NCI-H146 (cell line): ENCODE results near the gene AP3D1.

ENCODE experiments used
- DNase-seq: peaks from one replicate; lab custom pipeline; 2025; lab: John Stamatoyannopoulos, UW

The AP3D1 gene

DNA sequence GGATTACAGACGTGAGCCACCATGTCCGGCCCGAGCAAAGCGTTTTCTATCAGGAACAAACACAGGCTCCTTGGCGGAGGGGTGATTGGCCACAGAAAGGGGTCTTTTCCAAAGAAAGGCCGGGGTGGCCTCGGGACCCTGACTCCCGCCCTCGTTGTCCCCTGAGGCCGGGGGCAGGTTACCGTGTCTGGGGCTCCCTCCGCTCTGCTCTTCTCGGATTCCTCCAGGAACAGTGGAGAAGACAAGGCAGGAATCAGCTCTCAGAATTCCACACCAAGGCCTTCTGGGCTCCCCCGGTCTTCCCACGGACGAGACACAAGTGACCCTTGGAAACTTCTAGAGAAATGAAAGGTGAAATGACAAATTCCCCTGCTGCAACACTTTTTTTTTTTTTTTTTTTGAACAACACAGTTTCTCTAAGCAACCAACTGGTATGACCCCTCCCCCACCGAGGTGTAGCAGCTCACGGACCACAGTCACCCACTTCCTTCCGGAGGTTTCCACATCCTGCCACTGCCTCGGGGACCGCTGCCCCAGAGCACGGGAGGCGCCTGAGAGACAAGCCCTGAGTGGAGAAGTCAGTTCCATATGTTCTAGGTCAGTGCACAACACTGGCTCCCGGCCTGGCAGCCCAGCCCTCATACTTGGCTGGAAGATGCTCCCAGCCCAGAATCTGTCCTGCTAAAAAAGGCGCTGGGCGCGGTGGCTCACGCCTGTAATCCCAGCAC is 66.2 kb downstream of the AP3D1 start:
- no peak for DNase-seq

DNA sequence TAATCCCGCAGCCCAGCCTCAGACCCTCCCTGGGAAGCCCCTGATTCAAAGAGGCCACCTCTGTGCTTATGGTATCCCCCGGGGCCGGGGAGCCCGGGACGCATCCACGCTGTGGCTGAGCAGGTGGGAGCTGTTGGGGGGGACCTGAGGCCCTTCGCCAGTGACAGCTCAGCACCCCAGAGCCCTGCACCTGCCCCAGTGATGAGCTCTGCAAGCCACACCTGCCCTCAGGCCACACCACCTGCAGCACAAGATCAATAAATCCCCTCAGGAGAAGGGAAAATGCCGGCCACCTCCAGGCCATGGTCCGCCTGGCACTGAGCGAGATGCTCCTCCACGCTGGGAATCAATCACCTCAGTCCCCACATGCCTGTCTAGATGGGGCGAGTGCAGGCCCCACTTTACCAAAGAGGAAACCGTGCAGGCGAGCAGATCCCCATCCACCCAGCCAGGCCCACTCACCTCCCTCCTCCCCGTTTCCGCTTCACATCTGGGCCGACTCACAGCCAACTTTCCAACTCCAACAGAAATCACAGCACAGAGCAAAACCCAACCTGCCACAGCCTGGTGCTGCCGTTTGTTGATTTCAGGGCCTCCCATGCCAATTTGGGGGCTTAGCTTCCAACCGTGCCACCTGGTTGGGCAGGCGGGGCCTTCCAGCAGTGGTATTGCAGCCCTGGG is 68.1 kb downstream of the AP3D1 start:
- DNase-seq, result peak; percentile 91

DNA sequence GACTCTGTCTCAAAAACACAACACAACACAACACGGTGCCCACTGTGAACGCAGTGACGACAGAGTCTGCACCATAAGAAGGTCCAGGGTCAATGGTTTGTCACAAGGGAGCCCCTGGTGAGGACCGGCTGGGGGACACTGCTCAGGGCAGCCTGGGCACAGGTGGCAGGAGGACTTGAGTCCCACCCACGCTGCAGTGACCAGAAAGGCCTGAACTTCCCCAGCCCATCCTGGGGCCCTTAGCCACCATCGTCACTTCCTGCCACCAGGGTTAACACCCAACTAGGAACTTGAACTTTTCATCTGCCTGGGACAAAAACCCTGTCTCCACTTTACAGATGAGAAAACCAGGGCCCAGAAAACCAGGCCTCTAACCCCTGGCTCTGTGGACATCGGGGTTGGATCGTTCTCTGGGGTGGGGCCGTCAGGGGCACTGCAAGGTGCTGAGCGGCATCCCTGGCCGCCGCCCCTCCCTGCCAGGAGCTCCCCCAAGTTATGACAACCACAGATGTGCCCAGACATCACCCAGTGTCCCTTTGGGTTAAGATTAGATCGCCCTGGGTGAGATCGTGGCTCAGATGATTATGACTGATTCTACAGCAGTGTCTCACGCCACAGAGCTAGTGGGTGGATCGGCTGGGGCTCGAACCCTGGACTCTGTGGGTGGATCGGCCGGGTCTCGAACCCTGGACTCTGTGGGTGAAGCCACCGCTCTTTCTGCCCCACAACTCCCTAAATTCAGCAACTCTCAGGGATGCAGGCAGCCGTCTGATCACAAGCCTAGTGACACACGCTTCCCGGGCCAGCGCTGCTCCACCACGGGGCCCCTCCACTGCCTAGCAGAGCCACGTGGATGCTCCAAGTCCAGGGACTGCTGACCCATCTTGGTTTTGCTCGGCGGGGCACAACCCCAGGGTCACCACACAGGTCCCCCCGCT is 69.2 kb downstream of the AP3D1 start:
- no peak for DNase-seq

DNA sequence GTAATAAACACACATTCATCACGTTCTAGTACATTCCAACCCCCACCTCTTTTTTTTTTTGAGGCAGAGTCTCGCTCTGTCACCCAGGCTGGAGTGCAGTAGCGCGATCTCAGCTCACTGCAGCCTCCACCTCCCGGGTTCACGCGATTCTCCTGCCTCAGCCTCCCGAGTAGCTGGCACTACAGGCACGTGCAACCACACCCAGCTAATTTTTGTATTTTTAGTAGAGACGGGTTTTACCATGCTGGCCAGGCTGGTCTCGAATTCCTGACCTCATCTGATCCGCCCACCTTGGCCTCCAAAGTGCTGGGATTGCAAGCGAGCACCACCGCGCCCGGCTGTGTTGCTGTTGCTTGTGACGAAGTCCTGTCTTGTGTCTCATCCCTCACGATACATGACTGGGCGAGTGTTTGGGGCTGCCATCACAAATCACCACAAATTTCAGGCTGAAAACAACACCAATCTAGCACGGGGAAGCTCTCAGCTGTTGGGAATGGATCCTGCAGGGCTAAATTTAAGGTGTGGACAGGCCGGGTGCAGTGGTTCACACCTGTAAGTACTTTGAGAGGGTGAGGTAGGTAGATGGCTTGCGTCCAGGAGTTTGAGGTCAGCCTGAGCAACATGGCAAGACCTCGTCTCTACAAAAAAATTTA is 70.9 kb downstream of the AP3D1 start:
- DNase-seq, result no peak

DNA sequence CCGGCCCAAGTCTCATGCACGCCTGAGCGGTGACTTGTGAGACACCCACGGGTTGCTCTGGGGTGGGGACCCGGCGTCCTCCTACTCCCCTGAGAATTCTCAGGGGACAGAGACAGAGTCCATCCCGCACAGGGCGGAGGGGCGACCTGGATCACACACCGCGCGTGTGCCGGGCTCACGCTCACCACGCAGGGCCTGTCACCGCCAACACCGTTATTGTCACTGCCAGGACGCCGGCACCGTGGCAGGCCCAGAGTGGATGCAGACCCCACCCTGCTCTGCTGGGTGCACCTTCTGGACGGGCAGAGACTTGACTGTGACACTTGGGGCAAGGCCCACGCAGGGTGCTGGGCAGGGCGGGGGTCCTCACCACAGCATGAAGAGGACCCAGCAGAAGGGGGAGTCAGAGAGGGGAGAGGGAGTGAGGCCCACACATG is 71.5 kb downstream of the AP3D1 start:
- DNase-seq, result no peak

DNA sequence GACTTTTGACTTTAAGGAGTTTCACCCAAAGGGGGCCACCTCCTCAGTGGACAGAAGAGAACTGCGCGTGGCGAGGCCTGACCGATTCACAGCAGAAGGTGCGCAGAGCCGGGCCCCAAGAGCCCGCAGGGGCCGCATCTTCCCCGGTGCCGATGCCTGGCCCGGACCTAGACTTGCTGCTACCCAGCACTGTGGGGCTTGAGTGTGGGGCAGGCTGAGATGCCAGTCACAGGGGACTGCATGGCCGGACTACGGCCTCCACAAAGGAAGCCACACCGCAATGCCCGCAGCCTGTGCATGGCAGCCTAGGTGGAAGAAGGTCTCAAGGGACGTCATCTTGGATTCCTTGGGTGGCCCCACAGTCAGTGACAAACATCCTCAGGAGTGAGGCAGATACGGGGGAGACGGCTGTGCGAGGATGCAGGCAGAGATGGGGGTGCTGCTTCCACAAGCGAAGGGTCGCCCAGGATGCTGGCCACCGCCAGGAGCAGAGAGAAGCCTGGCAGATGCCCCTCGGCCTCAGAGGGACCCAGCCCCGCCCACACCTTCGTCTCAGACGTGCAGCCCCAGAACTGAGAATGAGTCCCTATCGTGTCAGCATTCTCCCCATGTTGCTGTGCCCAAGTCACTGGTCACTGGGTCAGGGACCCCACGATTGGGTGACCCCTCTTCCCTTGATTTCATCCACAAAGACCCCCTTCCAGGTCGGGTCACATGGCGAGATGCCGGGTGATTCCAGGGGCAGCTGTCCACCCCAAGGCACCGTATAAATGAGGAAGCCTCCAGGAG is 72.1 kb downstream of the AP3D1 start:
- no peak for DNase-seq

DNA sequence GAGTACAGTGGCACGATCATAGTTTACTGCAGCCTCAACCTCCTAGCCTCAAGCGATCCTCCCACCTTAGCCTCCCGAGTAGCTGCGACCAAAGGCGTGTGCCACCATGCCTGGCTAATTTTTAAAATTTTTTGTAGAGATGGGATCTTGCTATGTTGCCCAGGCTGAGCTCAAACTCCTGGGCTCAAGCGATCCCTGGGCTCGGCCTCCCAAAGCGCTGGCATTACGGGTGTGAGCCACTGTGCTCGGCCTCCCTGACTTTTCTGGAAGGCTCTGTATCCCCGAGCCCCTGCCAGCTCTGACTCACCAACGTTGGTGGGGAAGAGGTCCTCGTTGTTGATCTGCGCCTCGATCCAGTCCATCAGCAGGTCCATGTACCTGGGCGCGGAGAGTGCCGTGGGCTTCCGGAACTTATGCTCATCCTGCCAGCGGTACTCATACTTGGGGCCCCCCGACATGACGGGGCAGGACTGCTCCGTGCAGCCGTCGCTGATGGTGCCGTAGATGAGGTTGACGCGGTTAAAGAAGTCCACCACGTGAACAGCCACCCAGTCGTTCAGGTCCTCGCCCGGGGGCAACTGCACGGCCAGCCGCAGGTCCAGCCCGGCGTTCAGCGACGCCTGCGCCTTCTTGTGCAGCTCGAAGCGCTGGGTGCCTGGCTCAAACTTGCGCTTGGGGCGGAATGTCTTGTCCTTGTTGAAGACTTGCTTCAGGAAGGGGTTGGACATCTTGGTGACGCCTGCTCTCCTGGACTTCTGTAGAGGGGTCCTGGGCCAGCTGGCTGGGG is 73.3 kb downstream of the AP3D1 start:
- no peak for DNase-seq

DNA sequence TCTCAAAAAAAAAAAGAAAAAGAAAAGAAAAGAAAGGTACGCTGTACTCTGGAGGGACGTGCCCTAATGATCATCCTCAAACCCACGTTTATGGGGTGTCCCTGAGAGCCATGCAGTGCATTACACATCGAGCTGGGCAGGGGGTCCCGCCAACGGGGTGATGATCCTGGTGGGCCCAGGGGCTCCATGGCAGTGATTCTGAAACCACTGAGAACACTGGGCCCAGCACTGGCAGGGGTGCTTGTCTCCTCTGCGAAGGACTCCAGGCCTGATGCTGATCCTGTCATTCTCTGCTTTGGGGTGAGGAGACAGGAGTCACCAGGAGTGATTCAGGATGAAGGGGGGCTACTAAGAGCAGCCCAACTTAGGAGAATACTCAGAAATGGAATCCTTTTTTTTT is 74.0 kb downstream of the AP3D1 start:
- DNase-seq, result no peak

DNA sequence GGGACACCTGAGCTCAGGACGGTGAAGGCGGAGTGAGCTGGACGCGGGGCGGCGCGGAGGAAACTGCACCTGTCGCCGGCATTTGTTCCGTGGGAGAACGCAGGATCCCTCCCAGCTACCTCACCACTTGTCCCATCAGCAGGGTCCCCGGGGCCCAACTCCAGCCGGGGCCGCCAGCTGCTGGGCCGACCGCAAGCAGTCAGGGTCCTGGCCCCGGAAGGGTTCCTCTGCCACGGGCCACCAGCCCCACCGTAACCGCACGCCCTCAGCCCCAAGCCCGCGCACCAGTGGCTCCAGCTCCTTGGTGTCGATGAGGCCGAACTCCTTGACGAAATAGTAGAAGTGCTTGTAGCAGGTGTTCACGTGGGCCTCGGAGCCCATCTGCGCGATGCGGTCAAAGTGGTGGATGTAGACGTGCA is 74.8 kb downstream of the AP3D1 start:
- DNase-seq, result no peak

DNA sequence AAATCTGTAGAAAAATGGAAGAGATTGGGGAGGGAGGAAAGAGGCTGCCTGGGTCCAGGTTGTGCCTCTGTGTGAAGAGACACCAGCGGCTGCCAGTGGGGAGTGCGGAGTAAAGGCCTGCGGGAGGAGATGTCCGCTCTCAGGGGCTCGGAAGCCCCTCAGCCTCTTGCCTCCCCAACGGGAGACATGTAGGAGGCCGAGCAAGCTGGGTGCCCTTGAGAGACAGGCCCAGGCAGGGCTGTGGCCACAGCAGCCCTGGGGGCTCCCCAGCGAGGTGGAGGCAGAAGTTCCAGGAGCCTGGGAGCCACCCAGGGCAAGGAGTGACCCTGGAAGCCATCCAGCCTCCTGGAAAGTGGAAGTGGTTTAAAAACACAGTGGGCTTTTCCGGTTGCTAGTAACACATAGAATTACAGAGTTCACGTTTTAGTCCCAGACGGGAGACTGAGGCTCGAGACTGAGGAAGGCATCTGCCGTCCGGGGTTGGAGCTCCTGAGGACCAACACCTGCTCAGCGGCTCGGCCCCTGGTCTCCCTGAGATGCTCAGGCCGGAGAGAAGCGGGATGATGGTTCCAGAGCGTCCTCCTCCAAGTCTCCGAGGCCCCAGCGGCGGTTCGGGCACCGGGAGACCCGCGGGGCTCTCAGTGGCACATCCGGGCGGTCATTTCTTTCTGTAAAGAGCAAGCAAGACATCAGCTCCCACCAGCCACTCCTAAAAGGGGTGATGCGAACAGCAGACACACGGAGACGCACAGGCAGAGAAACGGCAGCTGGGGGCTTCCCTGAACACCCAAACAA is 78.4 kb downstream of the AP3D1 start:
- DNase-seq, result no peak

DNA sequence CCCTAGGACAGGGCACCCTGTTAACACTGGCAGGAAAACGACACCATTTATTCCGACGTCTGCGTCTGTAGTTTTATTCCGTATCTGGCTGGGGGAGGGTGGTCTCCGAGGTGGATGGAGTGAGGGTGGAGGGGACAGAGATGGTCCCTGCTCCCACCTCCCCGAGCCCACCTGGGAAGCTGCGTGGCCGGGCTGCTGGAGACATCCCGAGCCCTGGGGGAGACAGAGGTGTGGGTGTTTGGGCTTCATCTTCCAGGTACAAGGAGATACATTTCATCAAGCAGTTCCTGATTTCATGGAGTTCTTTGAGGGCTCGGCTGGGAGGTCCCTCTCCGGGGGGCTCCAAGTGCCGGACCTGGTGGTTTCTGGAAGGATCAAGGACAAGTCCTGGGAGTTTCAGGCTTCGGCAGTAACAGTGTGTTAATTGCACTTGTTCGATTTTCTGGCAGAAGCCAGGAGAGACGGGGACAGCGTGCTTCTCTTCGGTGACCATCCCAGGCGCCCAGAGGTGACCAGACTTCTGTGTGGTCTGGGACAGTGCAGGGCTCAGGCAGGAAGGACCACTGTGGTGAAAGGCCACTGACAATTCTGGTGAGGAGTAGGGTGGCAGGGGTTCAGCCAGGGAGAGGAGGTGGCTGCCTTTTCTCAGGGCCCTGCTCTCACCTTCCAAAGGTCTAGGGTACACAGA is 80.2 kb downstream of the AP3D1 start:
- DNase-seq, result no peak

DNA sequence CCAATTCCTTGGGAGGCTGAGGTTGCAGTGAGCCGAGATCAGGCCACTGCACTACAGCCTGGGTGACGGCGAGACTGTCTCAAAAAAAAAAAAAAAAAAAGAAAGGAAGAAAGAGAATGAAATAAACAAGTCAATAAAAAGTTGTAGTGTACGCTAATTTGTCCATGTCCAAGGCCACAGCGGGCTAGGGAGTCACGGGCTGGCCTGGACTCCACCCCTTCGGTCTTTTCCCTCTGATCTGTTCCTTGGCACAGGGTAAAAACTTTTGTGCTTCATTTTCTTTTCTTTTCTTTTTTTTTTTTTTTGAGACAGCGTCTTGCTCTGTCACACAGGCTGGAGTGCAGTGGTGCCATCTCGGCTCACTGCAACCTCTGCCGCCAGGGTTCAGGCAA is 80.9 kb downstream of the AP3D1 start:
- DNase-seq, result no peak

DNA sequence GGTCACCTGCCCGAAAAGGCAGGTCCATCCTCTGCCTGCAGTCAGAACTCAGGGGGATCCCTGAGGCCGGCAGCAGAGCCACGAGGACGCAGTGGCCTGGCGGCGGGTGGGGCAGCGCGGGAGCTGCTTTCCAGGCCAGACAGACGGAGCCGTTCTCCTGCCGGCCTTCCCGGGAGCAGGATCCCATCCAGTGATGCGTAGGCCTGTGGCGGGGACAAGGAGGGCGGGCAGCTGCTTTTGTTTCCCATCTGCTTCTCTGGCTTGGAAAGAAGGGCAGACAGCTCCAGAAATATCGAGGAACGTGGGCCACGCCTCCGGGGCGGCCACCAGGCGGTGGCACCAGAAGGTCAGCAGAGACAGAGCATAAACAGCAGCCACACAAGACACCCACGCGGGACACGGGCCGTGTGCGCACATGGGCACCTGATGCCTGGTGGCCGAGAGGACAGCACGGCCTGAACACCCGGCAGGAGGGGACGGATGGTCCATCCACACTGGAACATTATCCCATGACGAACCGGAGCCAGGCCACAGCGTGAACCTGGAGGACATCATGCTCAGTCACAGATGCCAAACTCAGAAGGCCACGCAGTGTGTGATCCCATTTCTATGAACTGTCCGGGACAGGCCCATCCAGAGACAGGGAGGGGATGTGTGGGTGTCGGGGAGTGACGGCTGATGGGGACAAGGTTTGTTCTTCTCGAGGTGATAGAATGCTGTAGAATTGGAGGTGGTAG is 86.4 kb downstream of the AP3D1 start:
- no peak for DNase-seq

DNA sequence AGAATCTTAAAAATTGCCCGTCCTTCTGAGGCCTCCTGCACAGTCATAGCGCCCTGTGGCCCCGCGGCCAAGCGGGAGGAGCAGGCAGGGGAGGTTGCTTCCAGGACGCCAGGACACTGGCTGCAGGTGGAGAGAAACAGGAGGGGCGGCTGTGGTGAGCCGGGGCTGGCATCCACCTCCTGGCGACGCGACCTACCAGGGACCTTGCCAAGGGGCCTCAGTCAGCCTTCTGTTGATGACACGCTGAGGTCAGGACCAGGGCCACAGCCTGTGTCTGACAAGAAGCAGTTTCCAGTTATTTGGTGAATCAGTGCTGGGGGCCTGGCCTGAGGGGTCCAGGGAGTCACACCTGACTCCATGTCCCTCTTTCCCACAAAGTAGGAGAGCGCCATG is 87.0 kb downstream of the AP3D1 start:
- DNase-seq, result no peak

DNA sequence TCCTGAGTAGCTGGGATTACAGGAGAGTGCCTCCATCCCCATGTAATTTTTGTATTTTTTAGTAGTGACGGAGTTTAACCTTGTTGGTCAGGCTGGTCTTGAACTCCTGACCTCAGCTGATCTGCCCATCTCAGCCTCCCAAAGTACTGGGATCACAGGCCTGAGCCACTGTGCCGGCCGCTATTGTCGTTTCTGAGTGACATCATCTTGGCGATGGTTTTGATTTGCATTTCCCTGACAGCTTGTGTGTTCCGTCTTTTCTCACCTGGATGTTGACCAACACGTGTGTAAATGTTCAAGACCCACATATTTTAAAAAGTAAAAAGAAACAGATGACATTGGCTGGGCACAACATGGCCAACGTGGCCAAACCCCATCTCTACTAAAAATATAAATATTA is 87.5 kb downstream of the AP3D1 start:
- no peak for DNase-seq

DNA sequence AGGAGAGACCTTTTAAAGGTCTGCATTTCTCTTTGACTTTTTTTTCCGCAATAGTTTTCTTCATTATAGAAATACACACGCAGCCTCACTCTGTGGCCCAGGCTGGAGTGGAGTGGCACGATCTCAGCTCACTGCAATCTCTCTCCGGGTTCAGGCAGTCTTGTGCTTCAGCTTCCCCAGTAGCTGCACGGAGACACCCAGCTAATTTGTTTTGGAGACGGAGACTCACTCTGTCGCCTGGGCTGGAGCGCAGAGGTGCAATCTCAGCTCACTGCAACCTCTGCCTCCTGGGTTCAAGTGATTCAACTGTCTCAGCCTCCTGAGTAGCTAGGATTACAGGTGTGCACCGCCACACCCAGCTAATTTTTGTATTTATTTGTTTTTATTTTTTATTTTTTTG is 88.6 kb downstream of the AP3D1 start:
- no peak for DNase-seq

DNA sequence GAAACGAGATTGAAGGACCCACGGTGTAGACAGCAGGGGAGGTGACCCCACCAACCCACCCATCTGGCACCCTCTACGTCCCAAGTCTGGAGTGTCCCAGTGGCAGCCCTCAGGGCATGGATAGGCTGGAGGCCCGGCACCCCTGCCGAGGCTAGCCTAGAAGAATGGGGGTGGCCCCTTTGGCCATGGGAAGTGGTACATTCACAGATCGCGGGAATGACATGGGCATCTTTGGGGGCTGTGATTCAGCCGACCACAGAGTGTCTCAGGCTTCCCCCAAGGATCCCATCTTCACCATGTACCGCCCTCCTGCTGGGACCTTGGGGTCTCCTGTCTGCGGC is 89.0 kb downstream of the AP3D1 start:
- no peak for DNase-seq
